Prostate gland (tissue), 2 donors: ENCODE measurements around the gene SRD5A1.

ENCODE experiments used
- CTCF ChIP-seq, 4 experiments: fragments of 200-600 bp in 2 of 4; fragments of 450-650 bp in 2 of 4; sonication (generic) in 2 of 4; IDR thresholded peaks; 1 replicate in 3 of 4; 2 replicates in 1 of 4; pipeline ENCODE4 v1.5.1; 2016 to 2019; ENCODE audit warnings: antibody characterized with exemption in 4 of 4, mild to moderate bottlenecking in 2 of 4, moderate library complexity in 2 of 4
- POLR2A ChIP-seq: fragments of 450-650 bp; IDR thresholded peaks from one replicate; pipeline ENCODE4 v1.6.1; 2016; ENCODE audit warnings: antibody characterized with exemption, mild to moderate bottlenecking

DNA sequence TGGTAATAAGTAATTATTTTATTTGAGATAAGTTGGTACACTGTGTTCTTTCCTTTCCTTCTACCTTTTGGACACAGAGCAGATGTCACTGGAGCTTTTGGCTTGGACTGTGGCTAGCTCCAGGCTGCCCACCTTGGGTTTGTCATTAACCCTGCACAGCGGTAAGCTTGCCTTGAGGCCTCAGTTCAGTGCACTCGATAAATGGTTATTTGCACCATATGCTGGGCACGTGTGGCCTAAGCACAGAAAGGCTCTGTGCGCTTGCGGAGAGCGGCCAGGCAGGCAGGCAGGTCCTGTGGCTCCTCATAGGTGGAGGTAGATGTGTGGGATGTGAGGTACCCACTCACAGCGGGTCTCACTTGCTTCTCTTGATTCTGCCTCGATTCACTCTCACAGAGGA, 50.0 kb downstream of the SRD5A1 start:
- TF ChIP-seq CTCF (IDR thresholded peaks at IDR 0.05) = no peak
- TF ChIP-seq POLR2A = no peak
